PC-9 (cell line): ENCODE results near the gene FAM174B. TPM values are rescaled to one million over a fixed set of nuclear protein-coding genes. Genes with fewer than 3 reads are reported as not detected.

Source experiments
- BruUV-seq: library from RNA; stranded (reverse); fragments of 400-500 nt; replicated peaks from 2 replicates; lab custom pipeline; 2021; lab: Mats Ljungman, UMichigan
- CTCF ChIA-PET: fragments of 300-600 bp; sonication (Branson Sonifier 250); formaldehyde crosslinking; loops from one replicate; lab custom pipeline; 2022; ENCODE audit warnings: antibody characterized with exemption; lab: Charles Lee
- POLR2A ChIA-PET: fragments of 300-600 bp; sonication (Branson Sonifier 250); formaldehyde crosslinking; loops from one replicate; lab custom pipeline; 2022; ENCODE audit warnings: antibody characterized with exemption; ENCODE audit not compliant: unreplicated experiment; lab: Charles Lee
- DNase-seq, 2 experiments: peaks; one replicate each; pipeline versions ENCODE4 v3.0.0 to v3.0.0-alpha.2; 2015 to 2022; ENCODE audit warnings: mixed read lengths in 1 of 2
- H2AFZ ChIP-seq: fragments of 200-600 bp; sonication (generic); 2 replicates; pipeline ENCODE4 v1.8.1; 2017; ENCODE audit warnings: antibody characterized with exemption
- H3F3A ChIP-seq: fragments of 200-600 bp; sonication (generic); 2 replicates; pipeline ENCODE4 v1.8.1; 2017; ENCODE audit warnings: antibody characterized with exemption, mild to moderate bottlenecking, low read depth; ENCODE audit not compliant: insufficient read depth
- H3K27ac ChIP-seq: fragments of 200-600 bp; sonication (generic); 2 replicates; pipeline ENCODE4 v1.6.1; 2016; ENCODE audit warnings: mixed run types
- H3K27me3 ChIP-seq: fragments of 200-600 bp; sonication (generic); 2 replicates; pipeline ENCODE4 v1.6.1; 2016; ENCODE audit warnings: low read depth, mixed run types; ENCODE audit not compliant: insufficient read depth
- H3K36me3 ChIP-seq: fragments of 200-600 bp; sonication (generic); 2 replicates; pipeline ENCODE4 v1.6.1; 2016; ENCODE audit warnings: low read depth, mixed run types
- H3K4me1 ChIP-seq: fragments of 200-600 bp; sonication (generic); replicated peaks from 2 replicates; pipeline ENCODE4 v1.6.1; 2016; ENCODE audit warnings: mixed run types; ENCODE audit not compliant: insufficient read depth
- H3K4me2 ChIP-seq: fragments of 200-600 bp; sonication (generic); 2 replicates; pipeline ENCODE4 v1.6.1; 2017; ENCODE audit warnings: mixed run types
- H3K4me3 ChIP-seq: fragments of 200-600 bp; sonication (generic); 2 replicates; pipeline ENCODE4 v1.6.1; 2016; ENCODE audit warnings: mixed run types
- H3K79me2 ChIP-seq: fragments of 200-600 bp; sonication (generic); 2 replicates; pipeline ENCODE4 v1.6.1; 2017; ENCODE audit warnings: low read depth, mixed run types
- H3K9me2 ChIP-seq: fragments of 200-600 bp; sonication (generic); 2 replicates; pipeline ENCODE4 v1.8.1; 2017; ENCODE audit warnings: mild to moderate bottlenecking; ENCODE audit not compliant: insufficient read depth
- H3K9me3 ChIP-seq: fragments of 200-600 bp; sonication (generic); 2 replicates; pipeline ENCODE4 v1.8.1; 2016; ENCODE audit warnings: low read depth; ENCODE audit not compliant: insufficient read depth
- H4K20me1 ChIP-seq: fragments of 200-600 bp; sonication (generic); 2 replicates; pipeline ENCODE4 v1.8.1; 2017; ENCODE audit not compliant: insufficient read depth
- EZH2 ChIP-seq: fragments of 200-600 bp; sonication (generic); IDR thresholded peaks from 2 replicates; pipeline ENCODE4 v1.8.0; 2017; ENCODE audit warnings: antibody characterized with exemption, low read depth
- intact Hi-C: fragments of 100-400 bp; cut with micrococcal nuclease; formaldehyde crosslinking; loops from one replicate; pipeline ENCODE4 v1.10.0; 2022; ENCODE audit not compliant: unreplicated experiment
- total RNA-seq: library from RNA; stranded (reverse); gene quantifications from 2 replicates; pipeline ENCODE4 v1.2.3, GENCODE V29; 2021
- TF ChIP-seq, protein P1 (sequence below): fragments of 200-600 bp; sonication (generic); conservative IDR thresholded peaks from 2 replicates; pipeline ENCODE4 v1.6.1; 2017; ENCODE audit warnings: mixed run types, antibody characterized with exemption, mild to moderate bottlenecking, moderate library complexity

FAM174B gene
- total RNA-seq, 1 experiment from 2014 or later, result 90.3 TPM

DNA sequence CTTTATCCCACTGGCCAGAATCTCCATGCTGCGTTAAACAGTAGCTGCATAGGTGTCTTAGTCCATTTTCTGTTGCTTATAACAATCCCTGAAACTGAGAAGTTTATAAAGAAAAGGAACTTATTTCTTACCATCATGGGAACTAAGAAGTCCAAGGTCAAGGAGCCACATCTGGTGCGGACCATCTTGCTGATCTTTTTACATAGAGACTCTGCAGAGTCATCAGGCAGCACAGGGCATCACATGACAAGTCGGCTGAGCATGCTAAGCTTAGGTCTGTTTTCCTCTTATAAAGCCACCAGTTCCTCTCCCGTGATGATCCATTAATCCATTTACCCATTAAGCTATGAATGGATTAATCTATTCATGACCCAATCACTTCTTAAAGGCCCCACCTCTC lies 22.4 kb upstream of the FAM174B start:
- ChIA-PET POLR2A (interaction anchor here (0.5 kb wide), 1 partner anchor 132 kb away, joined by 6 read pairs; no protein-coding TSS in a partner anchor), CTCF (no interaction called here)
- no peaks in the 10 kb centered on the region for H3K79me2 ChIP-seq
- no peaks in the 10 kb centered on the region for H3K36me3 ChIP-seq
- no peak for TF ChIP-seq EZH2
- TF ChIP-seq, protein P1, sequence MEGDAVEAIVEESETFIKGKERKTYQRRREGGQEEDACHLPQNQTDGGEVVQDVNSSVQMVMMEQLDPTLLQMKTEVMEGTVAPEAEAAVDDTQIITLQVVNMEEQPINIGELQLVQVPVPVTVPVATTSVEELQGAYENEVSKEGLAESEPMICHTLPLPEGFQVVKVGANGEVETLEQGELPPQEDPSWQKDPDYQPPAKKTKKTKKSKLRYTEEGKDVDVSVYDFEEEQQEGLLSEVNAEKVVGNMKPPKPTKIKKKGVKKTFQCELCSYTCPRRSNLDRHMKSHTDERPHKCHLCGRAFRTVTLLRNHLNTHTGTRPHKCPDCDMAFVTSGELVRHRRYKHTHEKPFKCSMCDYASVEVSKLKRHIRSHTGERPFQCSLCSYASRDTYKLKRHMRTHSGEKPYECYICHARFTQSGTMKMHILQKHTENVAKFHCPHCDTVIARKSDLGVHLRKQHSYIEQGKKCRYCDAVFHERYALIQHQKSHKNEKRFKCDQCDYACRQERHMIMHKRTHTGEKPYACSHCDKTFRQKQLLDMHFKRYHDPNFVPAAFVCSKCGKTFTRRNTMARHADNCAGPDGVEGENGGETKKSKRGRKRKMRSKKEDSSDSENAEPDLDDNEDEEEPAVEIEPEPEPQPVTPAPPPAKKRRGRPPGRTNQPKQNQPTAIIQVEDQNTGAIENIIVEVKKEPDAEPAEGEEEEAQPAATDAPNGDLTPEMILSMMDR, result no peak
- no peak overlapping the region for H3K4me3 ChIP-seq
- H3F3A ChIP-seq, result no peaks in the 10 kb centered on the region
- no peaks in the 10 kb centered on the region for H4K20me1 ChIP-seq
- BruUV-seq, result no TSS peak
- no peak overlapping the region for H2AFZ ChIP-seq
- no peak overlapping the region for H3K27ac ChIP-seq
- no peaks in the 10 kb centered on the region for H3K27me3 ChIP-seq
- H3K4me2 ChIP-seq, result no peak overlapping the region
- H3K9me3 ChIP-seq, result no peaks in the 10 kb centered on the region
- intact Hi-C loops, result no loop called here
- H3K4me1 ChIP-seq, result peaks cover 13% of the 10 kb centered on the region
- no peak for DNase-seq
- H3K9me2 ChIP-seq, result no peaks in the 10 kb centered on the region

DNA sequence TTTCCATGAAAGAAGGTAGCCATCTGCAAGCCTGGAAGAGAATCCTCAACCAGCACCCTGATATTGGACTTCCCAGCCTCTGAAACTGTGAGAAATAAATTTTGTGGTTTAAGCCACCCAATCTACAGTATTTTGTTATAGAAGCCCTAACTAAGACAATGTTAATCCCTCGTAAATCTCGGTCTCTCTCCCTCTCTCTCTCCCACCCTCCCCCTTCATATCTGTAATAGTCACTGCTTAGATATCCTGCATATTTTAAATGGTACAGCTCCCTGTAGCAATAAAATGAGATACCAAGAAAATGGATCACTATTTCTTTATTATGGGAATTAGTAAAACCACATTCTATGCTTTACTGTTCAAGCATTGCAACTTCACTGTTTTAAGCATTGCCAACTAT lies 21.0 kb upstream of the FAM174B start:
- no peak overlapping the region for H3K27ac ChIP-seq
- DNase-seq, result no peak
- no peaks in the 10 kb centered on the region for H3K9me2 ChIP-seq
- intact Hi-C loops, result no loop called here
- no peaks in the 10 kb centered on the region for H3F3A ChIP-seq
- no peak overlapping the region for H2AFZ ChIP-seq
- no TSS peak for BruUV-seq
- H3K4me2 ChIP-seq, result no peak overlapping the region
- no peaks in the 10 kb centered on the region for H3K9me3 ChIP-seq
- H3K36me3 ChIP-seq, result no peaks in the 10 kb centered on the region
- peaks cover 11% of the 10 kb centered on the region for H3K4me1 ChIP-seq
- TF ChIP-seq, protein P1, result no peak
- TF ChIP-seq EZH2, result no peak
- no peaks in the 10 kb centered on the region for H4K20me1 ChIP-seq
- no peaks in the 10 kb centered on the region for H3K27me3 ChIP-seq
- POLR2A ChIA-PET, result no interaction called here
- CTCF ChIA-PET, result no interaction called here
- no peaks in the 10 kb centered on the region for H3K79me2 ChIP-seq
- no peak overlapping the region for H3K4me3 ChIP-seq

DNA sequence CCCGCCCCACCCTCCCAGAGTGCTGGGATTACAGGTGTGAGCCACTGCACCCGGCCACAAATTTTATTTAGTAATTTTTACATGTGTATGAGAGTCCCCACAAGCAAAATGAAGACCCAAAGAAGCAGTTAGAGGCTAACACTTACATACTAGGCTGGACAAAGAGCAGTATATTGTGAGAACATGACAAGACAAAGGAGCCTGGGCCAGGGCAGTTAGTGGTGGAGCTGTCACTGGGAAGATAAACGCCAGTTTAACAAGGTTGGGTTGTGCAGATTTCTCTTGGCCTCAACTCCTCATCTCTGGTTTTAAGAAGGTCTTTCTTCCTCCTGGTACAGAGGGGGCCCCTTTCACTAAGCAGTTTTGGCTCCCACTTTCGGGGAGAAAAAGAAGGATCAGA lies 19.9 kb upstream of the FAM174B start:
- ChIA-PET POLR2A (no interaction called here), CTCF (no interaction called here)
- H3K27ac ChIP-seq, result no peak overlapping the region
- H3K36me3 ChIP-seq, result no peaks in the 10 kb centered on the region
- H3K4me2 ChIP-seq, result no peak overlapping the region
- H2AFZ ChIP-seq, result no peak overlapping the region
- DNase-seq, result no peak
- H3F3A ChIP-seq, result no peaks in the 10 kb centered on the region
- H3K27me3 ChIP-seq, result no peaks in the 10 kb centered on the region
- H3K4me1 ChIP-seq, result no peaks in the 10 kb centered on the region; the same call in 1 of the 2 replicates
- H3K9me3 ChIP-seq, result no peaks in the 10 kb centered on the region
- H3K4me3 ChIP-seq, result no peak overlapping the region
- no peak for TF ChIP-seq EZH2
- TF ChIP-seq, protein P1, result no peak
- BruUV-seq, result no TSS peak
- intact Hi-C loops, result no loop called here
- no peaks in the 10 kb centered on the region for H4K20me1 ChIP-seq
- H3K79me2 ChIP-seq, result no peaks in the 10 kb centered on the region
- no peaks in the 10 kb centered on the region for H3K9me2 ChIP-seq
